Endodermal cell (in vitro differentiated cells): ENCODE results near the gene MAP6. TPM values are rescaled to one million over a fixed set of nuclear protein-coding genes. Genes with fewer than 3 reads are reported as not detected.

Experiments used
- DNase-seq: peaks from one replicate; pipeline ENCODE4 v3.0.0-alpha.2; 2017
- H3K27ac ChIP-seq: 2 replicates; pipeline ENCODE4 v1.5.1; 2013; ENCODE audit warnings: mild to moderate bottlenecking, low read depth, low read length, moderate library complexity
- H3K27me3 ChIP-seq: 2 replicates; pipeline ENCODE4 v1.6.1; 2013; ENCODE audit warnings: mild to moderate bottlenecking, low read length, moderate library complexity; ENCODE audit not compliant: insufficient read depth, control insufficient read depth, poor library complexity, severe bottlenecking
- H3K36me3 ChIP-seq: 2 replicates; pipeline ENCODE4 v1.7.0; 2013; ENCODE audit warnings: mild to moderate bottlenecking, low read length, moderate library complexity; ENCODE audit not compliant: control insufficient read depth, insufficient read depth
- H3K4me1 ChIP-seq: one replicate; pipeline ENCODE4 v1.7.0; 2013; ENCODE audit warnings: low read length; ENCODE audit not compliant: control insufficient read depth, insufficient read depth
- H3K4me3 ChIP-seq: 2 replicates; pipeline ENCODE4 v1.5.1; 2013; ENCODE audit warnings: mild to moderate bottlenecking, low read length, moderate library complexity
- H3K9ac ChIP-seq: 2 replicates; pipeline ENCODE4 v1.6.1; 2013; ENCODE audit warnings: mild to moderate bottlenecking, low read length, moderate library complexity; ENCODE audit not compliant: poor library complexity, severe bottlenecking; ENCODE audit errors: extremely low read depth
- H3K9me3 ChIP-seq: 2 replicates; pipeline ENCODE4 v1.6.1; 2013; ENCODE audit warnings: mild to moderate bottlenecking, low read length, moderate library complexity; ENCODE audit not compliant: control insufficient read depth
- H3K27ac Mint-ChIP-seq: 2 replicates; pipeline ENCODE4 v1.8.0; 2020; ENCODE audit warnings: mixed read lengths
- H3K27me3 Mint-ChIP-seq: 2 replicates; pipeline ENCODE4 v1.8.0; 2021; ENCODE audit warnings: mild to moderate bottlenecking, mixed read lengths; ENCODE audit not compliant: insufficient read depth
- H3K36me3 Mint-ChIP-seq: 2 replicates; pipeline ENCODE4 v1.8.0; 2020; ENCODE audit warnings: low read depth, mixed read lengths
- H3K4me1 Mint-ChIP-seq: 2 replicates; pipeline ENCODE4 v1.8.0; 2020; ENCODE audit warnings: mixed read lengths
- H3K4me3 Mint-ChIP-seq: 2 replicates; pipeline ENCODE4 v1.8.0; 2020; ENCODE audit warnings: mild to moderate bottlenecking, moderate library complexity, mixed read lengths
- H3K9me3 Mint-ChIP-seq: 2 replicates; pipeline ENCODE4 v1.8.0; 2020; ENCODE audit warnings: mild to moderate bottlenecking, mixed read lengths
- CTCF ChIP-seq: fragments of 200-600 bp; sonication (generic); conservative IDR thresholded peaks from 2 replicates; pipeline ENCODE4 v1.5.0; 2021; ENCODE audit warnings: antibody characterized with exemption, mild to moderate bottlenecking
- WGBS, 2 experiments: methylation state at CpG; one replicate each; pipeline versions ENCODE4 v1.1.5 to v1.1.7; 2013; ENCODE audit warnings: missing lambda C conversion rate in 2 of 2, mixed read lengths in 1 of 2; ENCODE audit not compliant: insufficient coverage in 1 of 2, insufficient read length in 1 of 2; 5-methylcytosine and 5-hydroxymethylcytosine counted together
- total RNA-seq, 2 donors: library from RNA; stranded (reverse); fragmentation: NEBNext Ultra II Directional in 1 of 2; extraction: Animal tissue kit (Norgen Biotek cat#: 25700) in 1 of 2; gene quantifications; 2 replicates in 1 of 2; 3 replicates in 1 of 2; pipeline ENCODE4 v1.2.1, GENCODE V29; 2021

Gene MAP6
- total RNA-seq, 2 donors from 2014 or later: 1.9 to 4.2 TPM

- peak overlapping the region; percentile 65 for H3K27ac ChIP-seq
- peak; percentile 85 for DNase-seq
- Mint-ChIP-seq H3K4me1 (peaks cover 19% of the 10 kb centered on the region), H3K27me3 (peaks cover 70% of the 10 kb centered on the region), H3K36me3 (no peaks in the 10 kb centered on the region), H3K27ac (no peak overlapping the region), H3K4me3 (peak overlapping the region; percentile 43), H3K9me3 (no peaks in the 10 kb centered on the region)
- peak overlapping the region; percentile 67 for H3K4me3 ChIP-seq
- H3K9ac ChIP-seq: no peak overlapping the region
- peaks cover 77% of the 10 kb centered on the region for H3K27me3 ChIP-seq
- no peaks in the 10 kb centered on the region for H3K9me3 ChIP-seq
- peak; percentile 38 for TF ChIP-seq CTCF
- WGBS, 2 experiments: 1 to 3% methylated on average over 12 to 63 of the region's 63 CpGs
- H3K4me1 ChIP-seq: no peaks in the 10 kb centered on the region
- H3K36me3 ChIP-seq: no peaks in the 10 kb centered on the region
Observed at GRCh38 chr11:75667255-75667830, 1.5 kb downstream of the MAP6 start.

GRCh38 chr11:75665990-75666389, 2.8 kb downstream of the MAP6 start:
- no peak for TF ChIP-seq CTCF

GRCh38 chr11:75665126-75665525, 3.7 kb downstream of the MAP6 start:
- Mint-ChIP-seq H3K36me3 (no peaks in the 10 kb centered on the region), H3K9me3 (no peaks in the 10 kb centered on the region), H3K27me3 (peaks cover 47% of the 10 kb centered on the region), H3K4me1 (peaks cover 19% of the 10 kb centered on the region), H3K27ac (no peak overlapping the region), H3K4me3 (no peak overlapping the region)
- DNase-seq: no peak
- no peaks in the 10 kb centered on the region for H3K36me3 ChIP-seq
- no peak overlapping the region for H3K4me3 ChIP-seq
- H3K27ac ChIP-seq: no peak overlapping the region
- no peaks in the 10 kb centered on the region for H3K9me3 ChIP-seq
- no peak overlapping the region for H3K9ac ChIP-seq
- no peak for TF ChIP-seq CTCF
- H3K27me3 ChIP-seq: peaks cover 55% of the 10 kb centered on the region
- no peaks in the 10 kb centered on the region for H3K4me1 ChIP-seq
- WGBS, 2 experiments: 90 to 96% methylated on average over 2 to 3 of the region's 3 CpGs

More at GRCh38 chr11:75665990-75666389, 2.8 kb downstream of the MAP6 start:
- Mint-ChIP-seq H3K9me3 (no peaks in the 10 kb centered on the region), H3K27ac (no peak overlapping the region), H3K4me1 (peaks cover 19% of the 10 kb centered on the region), H3K27me3 (peaks cover 56% of the 10 kb centered on the region), H3K4me3 (no peak overlapping the region), H3K36me3 (no peaks in the 10 kb centered on the region)
- Histone ChIP-seq H3K4me3 (no peak overlapping the region), H3K36me3 (no peaks in the 10 kb centered on the region), H3K27me3 (peaks cover 63% of the 10 kb centered on the region), H3K9me3 (no peaks in the 10 kb centered on the region), H3K4me1 (no peaks in the 10 kb centered on the region), H3K27ac (no peak overlapping the region), H3K9ac (no peak overlapping the region)
- DNase-seq: no peak
- WGBS, 2 experiments: 94 to 97% methylated on average over 2 to 3 of the region's 3 CpGs
